GM21381 (cell line): ENCODE measurements around the gene CNTN2.

Experiments
- ATAC-seq: cut with Tn5 transposase; IDR thresholded peaks from one replicate; pipeline ENCODE4 v1.9.1; 2021; ENCODE audit warnings: mild to moderate bottlenecking, moderate library complexity; ENCODE audit not compliant: unreplicated experiment

CNTN2 gene

GRCh38 chr1:205072286-205072685 is 29.3 kb downstream of the CNTN2 start:
- no peak for ATAC-seq

- ATAC-seq: no peak
Observed at GRCh38 chr1:205072881-205073280, 29.9 kb downstream of the CNTN2 start.

- ATAC-seq: no peak
Observed at GRCh38 chr1:205073511-205073910, 30.5 kb downstream of the CNTN2 start.

- no peak for ATAC-seq
Observed at GRCh38 chr1:205074084-205074483, 31.1 kb downstream of the CNTN2 start.

- ATAC-seq: no peak
Observed at GRCh38 chr1:205074513-205074912, 31.5 kb downstream of the CNTN2 start.

- no peak for ATAC-seq
Observed at GRCh38 chr1:205075642-205076155, 32.7 kb downstream of the CNTN2 start.

GRCh38 chr1:205076245-205076761 is 33.3 kb downstream of the CNTN2 start:
- no peak for ATAC-seq

- no peak for ATAC-seq
Observed at GRCh38 chr1:205077158-205077933, 34.3 kb downstream of the CNTN2 start.

GRCh38 chr1:205077934-205078311 is 34.9 kb downstream of the CNTN2 start:
- no peak for ATAC-seq

GRCh38 chr1:205082431-205082830 is 39.4 kb downstream of the CNTN2 start:
- no peak for ATAC-seq

GRCh38 chr1:205084360-205084759 is 41.3 kb downstream of the CNTN2 start, which contains the start of gene TMEM81:
TSS of gene TMEM81 (minus strand) at chr1:205084460. CDS start at chr1:205084320, 140 bp downstream.
- no peak for ATAC-seq

- ATAC-seq: no peak
Observed at GRCh38 chr1:205088341-205088740, 45.3 kb downstream of the CNTN2 start.

GRCh38 chr1:205091043-205091740 is 48.2 kb downstream of the CNTN2 start:
- no peak for ATAC-seq

- no peak for ATAC-seq
Observed at GRCh38 chr1:205095422-205095821, 52.4 kb downstream of the CNTN2 start.

GRCh38 chr1:205098242-205098641 is 55.2 kb downstream of the CNTN2 start:
- no peak for ATAC-seq

- no peak for ATAC-seq
Observed at GRCh38 chr1:205102404-205102803, 59.4 kb downstream of the CNTN2 start.

GRCh38 chr1:205107327-205107726 is 64.3 kb downstream of the CNTN2 start:
- no peak for ATAC-seq

- ATAC-seq: no peak
Observed at GRCh38 chr1:205108464-205108863, 65.5 kb downstream of the CNTN2 start.

- ATAC-seq: no peak
Observed at GRCh38 chr1:205109269-205109668, 66.3 kb downstream of the CNTN2 start.

GRCh38 chr1:205109711-205110110 is 66.7 kb downstream of the CNTN2 start:
- ATAC-seq: no peak

GRCh38 chr1:205111354-205111753 is 68.3 kb downstream of the CNTN2 start:
- no peak for ATAC-seq

GRCh38 chr1:205118752-205119151 is 75.7 kb downstream of the CNTN2 start:
- ATAC-seq: no peak
